ENCODE measurements around the gene LGALS16. TPM values are rescaled to one million over a fixed set of nuclear protein-coding genes. Genes with fewer than 3 reads are reported as not detected.
"Not testable (repeated sequence)": the region's sequence is repeated elsewhere in the genome, so short reads cannot be mapped to it uniquely, and the experiment has no call there.

LGALS16 gene, protein sequence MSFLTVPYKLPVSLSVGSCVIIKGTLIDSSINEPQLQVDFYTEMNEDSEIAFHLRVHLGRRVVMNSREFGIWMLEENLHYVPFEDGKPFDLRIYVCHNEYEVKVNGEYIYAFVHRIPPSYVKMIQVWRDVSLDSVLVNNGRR
- total RNA-seq, result not detected in 2 replicates
- polyA plus RNA-seq (2012), result not detected

DNA sequence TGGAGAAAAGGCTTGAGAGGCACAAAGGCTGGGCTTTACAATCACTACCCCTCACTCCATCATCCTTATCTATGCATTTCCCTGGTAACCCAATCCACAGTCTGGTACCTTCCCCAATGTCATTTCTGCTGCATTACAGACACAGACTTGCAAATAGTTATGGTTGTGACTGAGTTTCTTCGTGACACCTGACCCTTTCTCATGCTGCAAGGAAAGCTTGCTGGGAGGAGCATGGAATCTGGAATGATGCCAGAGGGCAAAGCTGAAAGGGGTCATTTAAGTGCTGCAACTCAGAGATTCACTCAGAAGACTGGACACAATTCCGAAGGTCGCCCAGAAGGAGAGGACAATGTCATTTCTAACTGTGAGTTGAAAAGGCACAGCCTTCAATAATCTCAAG, at the start of gene LGALS16:
Gene LGALS16, plus strand, starts transcription at position 301 of the 400 bp plus-strand sequence. Its CDS starts 49 bp downstream, at position 350.
- DNase-seq (ENCODE audit: low read depth), result no peak

DNA sequence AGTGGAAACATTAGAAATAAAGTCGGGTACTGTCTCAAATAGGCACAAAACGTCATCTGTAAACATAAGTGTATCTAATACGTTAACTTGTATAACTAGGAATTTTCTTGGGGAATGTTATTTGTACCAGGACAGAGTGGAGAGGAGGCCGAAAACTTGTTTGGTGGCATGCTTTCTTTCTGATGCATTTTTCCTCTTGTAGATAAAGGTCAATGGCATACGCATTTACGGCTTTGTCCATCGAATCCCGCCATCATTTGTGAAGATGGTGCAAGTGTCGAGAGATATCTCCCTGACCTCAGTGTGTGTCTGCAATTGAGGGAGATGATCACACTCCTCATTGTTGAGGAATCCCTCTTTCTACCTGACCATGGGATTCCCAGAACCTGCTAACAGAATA, 48.7 kb upstream of the LGALS16 start:
- DNase-seq (ENCODE audit: low read depth), result no peak

DNA sequence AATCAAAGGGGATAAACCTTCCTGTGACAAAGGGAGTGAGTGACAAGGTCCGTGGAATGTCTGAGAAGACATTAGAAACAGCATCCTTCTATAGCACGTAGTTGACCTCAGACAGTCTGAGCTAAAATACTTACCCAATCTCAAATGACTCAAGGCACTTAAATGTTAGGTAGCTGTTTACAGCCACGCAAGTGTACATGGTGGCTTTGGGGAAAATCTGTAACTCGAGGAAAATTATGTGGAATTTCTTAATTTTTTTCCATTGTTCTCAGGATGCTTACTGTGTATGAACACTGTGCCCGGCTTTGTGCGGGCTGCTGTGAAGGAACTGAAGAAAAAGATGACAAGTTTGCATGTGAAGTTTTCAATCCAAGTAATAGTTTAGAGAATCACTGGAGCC, 48.2 kb upstream of the LGALS16 start:
- DNase-seq (ENCODE audit: low read depth), result no peak

DNA sequence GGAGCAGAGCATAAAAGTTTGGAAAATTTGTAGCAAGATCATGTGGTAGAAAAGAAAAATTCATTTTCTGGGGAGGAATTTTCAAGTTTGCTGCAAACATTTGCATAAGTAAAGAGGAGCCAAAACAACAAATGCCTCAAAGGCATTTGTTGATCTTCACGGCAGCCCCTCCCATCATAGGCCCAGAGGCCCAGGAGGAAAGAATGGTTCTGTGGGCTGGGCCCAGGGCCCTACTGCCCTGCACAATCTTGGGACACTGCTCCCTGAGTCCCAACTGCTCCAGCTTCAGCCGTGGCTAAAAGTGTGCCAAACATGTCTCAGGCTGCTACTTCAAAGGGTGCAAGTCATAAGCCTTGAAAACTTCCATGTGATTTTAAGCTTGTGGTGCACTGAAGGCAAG, 42.1 kb upstream of the LGALS16 start:
- DNase-seq (ENCODE audit: low read depth), result no peak

DNA sequence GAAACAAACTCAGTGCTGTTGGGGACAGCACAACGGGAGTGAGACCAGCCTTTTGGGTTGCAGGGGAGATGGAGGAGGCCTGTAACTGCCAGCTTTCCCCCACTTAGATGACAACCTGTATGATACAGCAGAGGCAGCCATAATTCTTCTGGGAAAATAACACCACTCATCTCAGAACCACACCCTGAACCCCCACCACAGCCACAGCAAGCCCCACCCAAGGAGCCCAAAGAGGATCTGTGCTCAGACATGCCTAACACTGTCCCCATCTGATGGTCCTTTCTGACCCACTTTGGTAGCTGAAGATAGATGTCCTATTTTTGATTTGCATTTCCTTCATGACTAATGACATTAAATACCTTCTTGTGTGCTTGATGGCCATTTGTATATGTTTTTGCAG, 38.0 kb upstream of the LGALS16 start:
- DNase-seq (ENCODE audit: low read depth), result no peak

DNA sequence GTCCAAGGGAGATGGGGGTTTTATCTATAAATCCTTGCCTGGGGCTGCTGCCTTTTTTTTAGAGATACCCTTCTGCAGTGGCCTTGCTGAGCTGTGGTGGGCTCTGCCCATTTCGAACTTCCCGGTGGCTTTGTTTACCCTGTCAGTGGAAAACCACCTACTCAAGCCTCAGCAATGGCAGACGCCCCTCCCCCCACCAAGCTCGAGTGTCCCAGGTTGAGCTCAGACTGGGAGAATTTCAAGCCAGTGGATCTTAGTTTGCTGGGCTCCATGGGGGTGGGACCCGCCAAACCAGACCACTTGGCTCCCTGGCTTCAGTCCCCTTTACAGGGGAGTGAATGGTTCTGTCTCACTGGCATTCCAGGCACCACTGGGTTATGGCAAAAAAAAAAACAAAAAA, 31.8 kb upstream of the LGALS16 start:
- no peak for DNase-seq (ENCODE audit: low read depth)

DNA sequence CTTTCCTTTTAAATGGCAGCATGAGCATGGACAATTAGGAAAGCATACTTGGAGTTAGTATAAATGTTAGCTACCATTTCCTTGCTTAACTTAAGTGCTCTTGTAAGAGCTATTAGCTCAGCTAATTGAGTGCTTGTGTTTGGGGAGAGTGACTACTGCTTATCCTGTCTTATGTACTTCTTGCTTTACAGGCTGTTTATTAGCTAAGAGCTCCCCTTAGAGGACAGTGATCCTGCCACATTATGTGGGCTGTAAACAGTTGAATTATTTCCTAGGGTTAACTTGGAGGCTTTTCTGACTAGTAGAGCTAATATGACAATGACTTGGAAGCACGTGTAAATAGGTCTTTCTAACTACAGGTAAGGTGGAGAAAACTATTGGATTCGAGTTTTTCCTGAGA, 28.1 kb upstream of the LGALS16 start:
- not testable (repeated sequence) for DNase-seq (ENCODE audit: low read depth)

DNA sequence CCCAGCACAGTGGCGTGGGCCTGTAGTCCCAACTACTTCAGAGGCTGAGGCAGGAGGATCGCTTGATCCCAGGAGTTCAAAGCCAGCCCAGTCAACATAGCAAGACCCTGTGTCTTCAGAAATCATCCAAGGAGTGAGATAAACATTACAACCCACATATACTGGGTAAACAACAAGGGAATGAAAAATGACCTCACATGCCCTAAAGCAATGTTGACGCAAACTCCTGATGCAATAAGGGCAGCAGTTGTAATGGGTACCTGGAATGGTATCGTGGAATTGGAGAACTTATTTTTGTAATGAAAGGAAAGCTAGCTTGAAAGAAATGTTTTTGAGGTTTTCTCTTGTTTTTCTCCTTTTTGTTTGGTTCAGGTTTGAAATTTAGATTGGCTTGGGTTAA, 24.5 kb upstream of the LGALS16 start:
- DNase-seq (ENCODE audit: low read depth), result no peak

DNA sequence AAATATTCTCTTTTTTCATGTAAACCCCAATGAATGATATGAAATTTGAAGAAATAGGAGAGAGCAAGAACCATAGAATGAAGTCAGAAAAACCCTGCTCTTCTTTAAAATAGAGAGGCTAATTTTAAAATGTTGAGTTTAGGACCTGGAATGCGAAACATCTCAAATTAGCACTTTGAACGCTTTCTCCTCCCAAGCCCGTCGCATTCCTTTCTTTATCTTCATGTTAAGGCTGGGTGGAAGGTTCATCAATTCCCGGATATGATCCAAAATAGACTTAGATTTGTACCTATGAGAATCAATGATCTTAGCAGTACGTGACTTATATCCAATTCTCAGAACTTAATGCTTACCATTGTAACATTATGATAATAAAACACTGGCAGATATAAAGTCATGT, 24.1 kb upstream of the LGALS16 start:
- no peak for DNase-seq (ENCODE audit: low read depth)

DNA sequence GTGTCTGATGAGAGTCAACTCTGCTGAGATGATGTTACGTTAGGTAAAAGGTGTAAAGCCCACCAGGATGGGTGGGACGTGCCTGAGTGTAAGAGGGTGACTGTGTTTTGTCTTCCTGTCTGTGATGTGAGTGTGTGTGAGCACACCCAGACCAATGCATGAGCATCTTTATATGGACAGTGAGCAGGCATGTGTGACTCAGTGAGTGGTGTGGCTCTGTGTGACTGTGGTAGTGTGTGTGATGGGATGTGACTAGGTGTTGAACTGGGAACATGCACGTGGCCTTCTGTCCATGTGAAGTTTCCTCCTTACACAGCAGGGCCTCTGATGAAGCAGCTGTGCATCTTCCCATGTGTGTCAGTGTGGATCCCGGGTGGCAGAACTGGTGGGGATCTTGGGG, 17.8 kb upstream of the LGALS16 start:
- DNase-seq (ENCODE audit: low read depth), result no peak

DNA sequence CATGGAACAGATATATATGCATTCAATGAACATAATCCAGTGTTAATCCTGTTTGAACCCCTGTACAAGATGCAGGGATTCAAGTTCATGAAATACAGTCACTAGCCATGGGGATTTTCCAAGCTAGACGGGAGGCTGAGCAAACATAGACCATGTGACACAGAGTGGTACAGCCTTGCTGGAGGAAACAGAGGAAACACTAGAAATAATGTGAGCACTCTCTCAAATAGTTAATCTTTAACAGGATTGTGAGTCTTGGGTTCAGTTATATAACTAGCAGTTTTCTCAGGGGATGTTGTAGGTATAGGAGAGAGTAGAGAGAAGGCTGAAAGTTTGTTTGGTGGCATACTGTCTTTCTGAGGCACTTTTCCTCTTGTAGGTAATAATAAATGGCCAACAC, 13.9 kb upstream of the LGALS16 start:
- no peak for DNase-seq (ENCODE audit: low read depth)

DNA sequence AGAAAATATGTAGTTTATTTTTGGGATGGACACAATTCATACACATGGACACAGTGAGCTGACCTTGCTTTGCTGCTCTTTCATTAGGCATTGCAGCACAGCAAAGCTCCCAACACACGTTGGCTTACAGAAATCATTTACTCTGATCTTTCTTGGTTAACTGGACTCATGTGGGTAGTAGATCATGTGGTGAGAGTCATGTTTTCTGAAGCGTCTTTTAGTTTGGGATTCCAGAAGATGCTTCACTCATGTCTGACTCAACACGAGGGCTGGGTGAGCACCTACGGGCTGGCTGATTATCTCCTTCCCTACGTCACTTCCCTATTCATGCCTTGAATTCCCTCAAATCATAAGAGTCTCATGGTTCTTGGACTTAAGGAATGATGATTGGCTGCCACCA, 12.1 kb upstream of the LGALS16 start:
- DNase-seq (ENCODE audit: low read depth), result no peak

DNA sequence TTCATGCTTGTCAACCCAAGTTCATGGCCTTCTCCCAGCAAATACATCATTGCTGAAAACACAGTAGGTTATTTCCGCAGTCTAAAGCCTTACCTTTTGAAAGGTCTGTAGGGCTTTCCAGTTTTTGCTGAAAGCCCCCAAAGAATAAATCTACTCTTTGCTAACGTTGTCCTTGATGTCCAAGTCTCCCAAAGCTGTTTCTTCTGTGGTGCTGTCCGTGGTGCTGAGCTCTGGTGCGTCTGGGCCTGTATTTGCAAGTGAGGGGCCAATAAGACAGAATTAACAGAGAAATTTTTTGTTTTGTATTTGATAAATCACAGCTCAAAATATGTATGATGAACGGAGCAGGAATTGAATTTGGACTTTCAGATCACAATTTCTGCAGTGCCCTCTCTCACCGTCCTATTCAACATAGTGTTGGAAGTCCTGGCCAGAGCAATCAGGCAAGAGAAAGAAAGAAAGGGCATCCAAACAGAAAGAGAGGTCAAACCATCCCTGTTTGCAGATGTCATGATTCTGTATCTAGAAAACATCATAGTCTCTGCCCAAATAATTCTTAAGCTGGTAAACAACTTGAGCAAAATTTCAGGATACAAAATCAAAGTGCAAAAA, 9.8 kb upstream of the LGALS16 start:
- DNase-seq (ENCODE audit: low read depth), result peak; percentile 46

DNA sequence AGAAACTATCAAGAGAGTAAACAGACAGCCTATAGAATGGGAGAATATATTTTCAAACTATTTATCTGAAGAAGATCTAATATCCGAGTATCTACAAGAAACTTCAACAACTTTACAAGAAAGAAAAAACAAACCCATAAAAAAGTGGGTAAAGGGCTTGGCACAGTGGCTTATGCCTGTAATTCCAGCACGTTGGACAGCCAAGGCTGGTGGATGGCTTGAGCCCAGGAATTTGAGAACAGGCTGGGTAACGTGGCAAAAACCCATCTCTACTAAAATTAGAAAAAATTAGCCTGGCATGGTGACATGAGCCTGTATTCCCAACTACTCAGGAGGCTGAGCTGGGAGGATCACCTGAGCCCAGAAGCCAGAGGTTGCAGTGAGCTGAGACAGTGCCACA, 7.8 kb upstream of the LGALS16 start:
- no peak for DNase-seq (ENCODE audit: low read depth)

DNA sequence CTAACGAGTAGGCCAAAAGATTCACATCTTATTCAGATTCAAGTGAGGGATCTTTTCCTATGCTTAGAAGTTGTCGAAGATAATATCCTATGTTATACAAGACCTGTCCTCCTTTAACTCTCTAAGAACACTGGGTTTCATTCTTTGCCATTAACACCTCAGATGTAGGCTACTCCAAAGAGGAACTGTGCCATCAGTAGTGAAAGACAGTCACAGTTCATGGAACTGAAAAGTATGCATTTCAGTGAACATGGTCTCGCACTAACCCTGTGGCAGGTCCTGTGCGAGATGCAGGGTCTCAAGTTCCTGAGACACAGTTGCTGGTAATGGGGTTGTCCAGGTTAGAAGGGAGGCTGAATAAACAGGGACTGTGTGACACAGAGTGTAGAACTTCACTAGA, 4.1 kb downstream of the LGALS16 start:
- no peak for DNase-seq (ENCODE audit: low read depth)

DNA sequence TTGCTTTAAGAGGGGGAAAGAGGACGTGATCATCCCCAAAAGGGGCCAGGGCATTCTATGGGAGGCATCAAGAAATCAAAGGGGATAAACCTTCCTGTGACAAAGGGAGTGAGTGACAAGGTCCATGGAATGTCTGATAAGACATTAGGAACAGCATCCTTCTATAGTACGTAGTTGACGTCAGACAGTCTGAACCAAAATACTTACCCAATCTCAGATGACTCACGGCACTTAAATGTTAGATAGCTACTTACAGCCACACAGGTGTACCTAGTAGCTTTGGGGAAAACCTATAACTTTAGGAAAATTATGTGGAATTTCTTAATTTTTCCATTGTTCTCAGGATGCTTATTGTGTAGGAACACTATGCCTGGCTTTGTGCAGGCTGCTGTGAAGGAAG, 4.9 kb downstream of the LGALS16 start:
- no peak for DNase-seq (ENCODE audit: low read depth)

DNA sequence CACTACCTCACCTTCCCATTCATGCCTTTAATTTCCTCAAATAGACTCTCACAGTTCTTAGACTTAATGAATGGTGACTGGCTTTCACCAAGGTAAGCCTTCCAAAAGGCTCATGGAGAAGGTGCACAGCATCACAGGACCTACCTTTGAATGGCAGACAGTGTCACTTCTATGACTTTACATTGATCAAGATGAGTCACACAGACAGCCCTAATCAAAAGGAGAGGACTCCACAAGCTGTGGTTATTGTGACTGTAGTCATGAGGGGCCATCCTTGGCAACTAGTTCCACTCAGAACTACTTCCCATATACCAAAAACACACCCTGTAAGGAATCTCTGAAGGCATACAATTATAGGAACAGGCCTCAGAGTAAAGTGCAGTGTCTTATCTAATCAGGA, 5.9 kb downstream of the LGALS16 start:
- DNase-seq (ENCODE audit: low read depth), result no peak

DNA sequence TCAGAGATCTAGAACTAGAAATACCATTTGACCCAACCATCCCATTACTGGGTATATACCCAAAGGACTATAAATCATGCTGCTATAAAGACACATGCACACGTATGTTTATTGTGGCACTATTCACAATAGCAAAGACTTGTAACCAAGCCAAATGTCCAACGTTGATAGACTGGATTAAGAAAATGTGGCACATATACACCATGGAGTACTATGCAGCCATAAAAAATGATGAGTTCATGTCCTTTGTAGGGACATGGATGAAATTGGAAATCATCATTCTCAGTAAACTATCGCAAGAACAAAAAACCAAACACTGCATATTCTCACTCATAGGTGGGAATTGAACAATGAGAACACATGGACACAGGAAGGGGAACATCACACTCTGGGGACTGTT, 14.1 kb downstream of the LGALS16 start:
- DNase-seq (ENCODE audit: low read depth), result not testable (repeated sequence)

DNA sequence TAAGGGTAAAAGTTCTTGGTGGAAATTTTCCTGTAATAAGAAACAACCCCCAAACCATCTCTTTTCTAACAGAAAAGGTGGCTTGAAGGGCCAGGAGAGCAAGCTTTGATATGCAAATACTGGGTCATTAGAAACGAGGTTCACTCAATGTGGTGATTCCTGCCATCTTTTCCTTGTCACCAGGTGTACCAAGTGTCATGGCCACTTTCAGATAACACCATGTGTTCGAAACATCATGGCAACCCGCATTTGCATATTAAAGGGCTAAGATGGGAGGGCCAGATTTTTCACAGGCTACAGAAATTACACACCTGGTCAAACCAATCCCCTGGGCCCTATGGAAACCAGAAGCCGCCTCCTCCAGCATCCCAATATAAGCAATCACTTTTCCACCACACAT, 15.3 kb downstream of the LGALS16 start:
- no peak for DNase-seq (ENCODE audit: low read depth)

DNA sequence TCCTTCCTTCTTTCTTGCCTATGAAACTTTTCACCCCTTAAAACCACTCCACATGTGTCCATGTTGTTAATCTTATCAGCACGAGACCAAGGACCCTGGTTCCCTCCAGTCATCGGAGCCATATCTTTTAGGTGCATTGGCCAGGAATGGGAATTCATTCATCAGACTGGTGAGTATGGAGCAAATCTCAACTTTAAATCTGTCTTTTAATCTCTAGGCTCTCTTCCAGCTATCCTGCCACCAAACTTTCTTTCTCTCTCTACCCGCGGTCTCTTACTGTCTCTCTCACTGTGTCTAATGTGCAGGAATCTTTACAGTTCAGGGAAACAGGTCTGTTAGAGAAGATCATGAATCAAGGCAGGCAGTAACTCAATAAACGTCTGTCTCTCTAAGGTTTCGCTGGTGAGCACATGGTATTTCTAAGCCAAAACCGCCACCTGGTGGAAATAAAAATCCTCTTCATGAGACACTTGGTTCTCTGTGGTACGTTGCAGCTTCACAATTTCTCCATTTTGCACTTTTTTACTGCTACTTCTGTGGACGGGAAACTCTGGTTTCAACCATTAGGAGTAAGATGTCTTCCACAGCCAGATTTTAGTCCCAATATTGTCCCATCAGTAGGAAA, 16.1 kb downstream of the LGALS16 start:
- peak; percentile 62 for DNase-seq (ENCODE audit: low read depth)

DNA sequence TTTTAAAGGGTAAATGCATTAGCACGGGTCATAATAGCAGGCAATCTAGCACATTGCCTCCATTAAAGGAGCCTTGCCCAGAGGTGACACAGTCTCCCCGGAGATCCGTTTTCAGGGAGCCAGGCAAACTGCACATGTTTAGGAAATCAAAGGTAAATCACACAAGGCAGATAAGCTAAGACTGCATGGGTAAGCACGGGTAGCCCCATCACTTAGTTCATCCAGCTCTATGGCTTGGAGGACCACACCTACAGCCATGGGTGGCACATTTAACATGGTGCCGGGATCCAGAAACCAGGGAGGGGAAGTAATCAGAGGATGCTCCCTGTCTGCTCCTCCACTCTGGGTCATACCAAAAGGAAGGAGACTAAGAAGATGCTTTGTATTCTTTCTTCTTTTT, 16.8 kb downstream of the LGALS16 start:
- DNase-seq (ENCODE audit: low read depth), result no peak

DNA sequence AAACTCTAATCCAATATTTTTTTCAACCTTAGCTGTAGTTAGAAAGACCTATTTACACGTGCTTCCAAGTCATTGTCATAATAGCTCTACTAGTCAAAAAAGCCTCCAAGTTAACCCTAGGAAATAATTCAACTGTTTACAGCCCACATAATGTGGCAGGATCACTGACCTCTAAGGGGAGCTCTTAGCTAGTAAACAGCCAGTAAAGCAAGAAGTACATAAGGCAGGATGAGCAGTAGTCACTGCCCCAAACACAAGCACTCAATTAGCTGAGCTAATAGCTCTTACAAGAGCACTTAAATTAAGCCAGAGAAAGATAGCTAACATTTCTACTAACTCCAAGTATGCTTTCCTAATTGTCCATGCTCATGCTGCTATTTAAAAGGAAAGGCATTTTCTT, 18.1 kb downstream of the LGALS16 start:
- not testable (repeated sequence) for DNase-seq (ENCODE audit: low read depth)

DNA sequence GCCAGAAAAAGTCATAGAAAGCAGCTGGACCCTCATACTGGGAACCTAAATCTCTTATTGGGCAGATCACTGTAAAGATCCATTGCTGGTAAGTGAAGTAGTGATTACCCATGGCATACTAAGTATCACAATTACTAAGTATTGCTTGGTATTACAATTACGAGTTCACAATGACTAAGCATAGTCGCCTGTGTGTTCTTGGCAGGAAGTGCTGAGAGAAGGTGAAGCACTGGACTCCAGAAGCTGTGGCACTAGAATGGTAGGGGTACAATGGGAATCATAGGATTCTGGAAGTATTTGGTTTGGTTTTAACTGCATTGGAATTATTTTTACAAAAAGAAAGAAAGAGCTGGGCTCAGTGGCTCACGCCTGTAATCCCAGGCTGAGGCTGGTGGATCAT, 20.3 kb downstream of the LGALS16 start:
- DNase-seq (ENCODE audit: low read depth), result no peak

Data from myocyte (in vitro differentiated cells).